HFF-Myc (cell line): ENCODE data around the gene HLA-DQA2.

ENCODE experiments used
- DNase-seq: peaks from one replicate; pipeline ENCODE4 v3.0.0-alpha.2; 2011; ENCODE audit warnings: low read depth; ENCODE audit errors: extremely low read depth
- H3K4me3 ChIP-seq: replicated peaks from 2 replicates; pipeline ENCODE4 v1.5.1; 2011; ENCODE audit warnings: low read depth, mild to moderate bottlenecking, control low read depth, low read length
- TF ChIP-seq, protein P1 (sequence below): IDR thresholded peaks from 2 replicates; pipeline ENCODE4 v1.5.1; 2012; ENCODE audit warnings: mild to moderate bottlenecking, low read depth, low read length, control low read depth; ENCODE audit errors: missing control alignments

Gene HLA-DQA2

DNA sequence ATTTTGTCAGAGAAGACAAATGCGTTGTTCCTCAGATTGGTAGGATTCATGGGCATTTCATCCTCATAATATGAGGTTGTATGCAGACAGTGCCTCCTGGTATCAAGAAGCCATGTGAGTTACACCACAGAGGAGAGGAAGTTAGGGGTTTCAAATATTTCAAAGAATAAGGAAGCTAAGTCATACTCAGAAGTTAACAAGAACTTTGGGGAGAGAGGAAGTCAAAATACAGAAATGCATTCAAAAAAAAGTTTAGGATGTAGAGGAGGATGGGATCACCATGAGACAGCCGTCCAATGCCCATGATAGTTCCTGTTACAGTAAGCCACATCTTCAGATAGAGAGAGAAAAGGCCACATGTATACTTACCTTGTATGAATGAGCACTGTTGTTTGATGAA is 53.3 kb downstream of the HLA-DQA2 start:
- DNase-seq: no peak
- TF ChIP-seq, protein P1, sequence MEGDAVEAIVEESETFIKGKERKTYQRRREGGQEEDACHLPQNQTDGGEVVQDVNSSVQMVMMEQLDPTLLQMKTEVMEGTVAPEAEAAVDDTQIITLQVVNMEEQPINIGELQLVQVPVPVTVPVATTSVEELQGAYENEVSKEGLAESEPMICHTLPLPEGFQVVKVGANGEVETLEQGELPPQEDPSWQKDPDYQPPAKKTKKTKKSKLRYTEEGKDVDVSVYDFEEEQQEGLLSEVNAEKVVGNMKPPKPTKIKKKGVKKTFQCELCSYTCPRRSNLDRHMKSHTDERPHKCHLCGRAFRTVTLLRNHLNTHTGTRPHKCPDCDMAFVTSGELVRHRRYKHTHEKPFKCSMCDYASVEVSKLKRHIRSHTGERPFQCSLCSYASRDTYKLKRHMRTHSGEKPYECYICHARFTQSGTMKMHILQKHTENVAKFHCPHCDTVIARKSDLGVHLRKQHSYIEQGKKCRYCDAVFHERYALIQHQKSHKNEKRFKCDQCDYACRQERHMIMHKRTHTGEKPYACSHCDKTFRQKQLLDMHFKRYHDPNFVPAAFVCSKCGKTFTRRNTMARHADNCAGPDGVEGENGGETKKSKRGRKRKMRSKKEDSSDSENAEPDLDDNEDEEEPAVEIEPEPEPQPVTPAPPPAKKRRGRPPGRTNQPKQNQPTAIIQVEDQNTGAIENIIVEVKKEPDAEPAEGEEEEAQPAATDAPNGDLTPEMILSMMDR: no peak
- no peak overlapping the region for H3K4me3 ChIP-seq
